H1 (cell line): Measurements from ENCODE around the gene PMFBP1. TPM values are rescaled to one million over a fixed set of nuclear protein-coding genes. Genes with fewer than 3 reads are reported as not detected.

Experiments
- BACH1 ChIP-seq: IDR thresholded peaks from 2 replicates; pipeline ENCODE4 v1.6.1; 2012; ENCODE audit warnings: low read length, improper control_type of control experiment
- KDM5A ChIP-seq: fragments of 200-600 bp; IDR thresholded peaks from 2 replicates; pipeline ENCODE4 v1.7.1; 2012; ENCODE audit warnings: mild to moderate bottlenecking, low read length, inconsistent platforms, mixed read lengths
- RNF2 ChIP-seq: fragments of 200-900, 300-1000 bp; sonication (generic); IDR thresholded peaks from 2 replicates; pipeline ENCODE4 v1.7.1; 2016; ENCODE audit warnings: borderline replicate concordance, low read depth, mild to moderate bottlenecking, antibody characterized with exemption, low read length; ENCODE audit not compliant: poor library complexity, severe bottlenecking; ENCODE audit errors: missing control alignments
- polyA plus RNA-seq, 7 experiments: library from polyadenylated mRNA; depleted of rRNA in 3 of 7; stranded (reverse) in 5 of 7; unstranded in 2 of 7; fragments of >200 nt in 5 of 7; fragments of 200-250 nt in 2 of 7; gene quantifications; 1 replicate in 5 of 7; 2 replicates in 1 of 7; 4 replicates in 1 of 7; pipeline versions ENCODE4 v1.2.1 to v1.2.3, GENCODE V29; 2011 to 2013; ENCODE audit warnings: missing spikeins in 2 of 7, mixed read lengths in 2 of 7
- total RNA-seq: library from RNA; stranded (reverse); fragmentation: NEBNext Ultra II Directional; extraction: Animal tissue kit (Norgen Biotek cat#: 25700); gene quantifications from 2 replicates; pipeline ENCODE4 v1.2.1, GENCODE V29; 2021
- TF ChIP-seq, protein P1 (sequence below): IDR thresholded peaks from 2 replicates; pipeline ENCODE4 v1.6.1; 2011; ENCODE audit warnings: low read length, improper control_type of control experiment

The PMFBP1 gene
- total and polyA plus RNA-seq, 2 of the 8 experiments (the other 6 are each of a cell fraction or from before 2014, with no cell fraction given), result 0.32 to 1.6 TPM

DNA sequence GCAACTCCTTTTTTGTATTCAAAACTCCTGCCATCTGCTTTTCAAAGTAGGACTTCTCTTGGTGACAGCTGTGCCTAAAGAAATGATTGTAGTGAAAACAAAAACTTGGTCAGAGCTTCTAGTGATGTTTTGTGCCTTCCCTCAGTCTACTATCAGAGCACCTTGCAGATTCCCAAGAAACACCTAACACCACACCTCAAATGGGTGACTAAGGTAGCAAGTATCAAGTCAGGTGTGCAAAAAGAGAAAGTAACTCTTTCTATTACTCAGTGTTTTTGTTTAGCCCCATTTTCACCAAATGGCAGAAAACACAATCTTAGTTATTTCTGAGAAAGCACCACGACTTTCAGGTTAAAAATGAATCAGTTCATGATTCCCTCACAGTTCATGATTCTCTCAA, 2.0 kb upstream of the PMFBP1 start (continued):
- TF ChIP-seq, protein P1, sequence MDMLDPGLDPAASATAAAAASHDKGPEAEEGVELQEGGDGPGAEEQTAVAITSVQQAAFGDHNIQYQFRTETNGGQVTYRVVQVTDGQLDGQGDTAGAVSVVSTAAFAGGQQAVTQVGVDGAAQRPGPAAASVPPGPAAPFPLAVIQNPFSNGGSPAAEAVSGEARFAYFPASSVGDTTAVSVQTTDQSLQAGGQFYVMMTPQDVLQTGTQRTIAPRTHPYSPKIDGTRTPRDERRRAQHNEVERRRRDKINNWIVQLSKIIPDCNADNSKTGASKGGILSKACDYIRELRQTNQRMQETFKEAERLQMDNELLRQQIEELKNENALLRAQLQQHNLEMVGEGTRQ, result no peak
- TF ChIP-seq RNF2 (no peak), BACH1 (no peak), KDM5A (no peak)
